Activated CD4-positive, alpha-beta T cell treated with anti-CD3 and anti-CD28 coated beads for 48 hours (primary cell): ENCODE measurements around the gene BCL11A.

Source experiments
- DNase-seq: peaks from one replicate; pipeline ENCODE4 v3.0.0-alpha.2; 2020

BCL11A gene

DNA sequence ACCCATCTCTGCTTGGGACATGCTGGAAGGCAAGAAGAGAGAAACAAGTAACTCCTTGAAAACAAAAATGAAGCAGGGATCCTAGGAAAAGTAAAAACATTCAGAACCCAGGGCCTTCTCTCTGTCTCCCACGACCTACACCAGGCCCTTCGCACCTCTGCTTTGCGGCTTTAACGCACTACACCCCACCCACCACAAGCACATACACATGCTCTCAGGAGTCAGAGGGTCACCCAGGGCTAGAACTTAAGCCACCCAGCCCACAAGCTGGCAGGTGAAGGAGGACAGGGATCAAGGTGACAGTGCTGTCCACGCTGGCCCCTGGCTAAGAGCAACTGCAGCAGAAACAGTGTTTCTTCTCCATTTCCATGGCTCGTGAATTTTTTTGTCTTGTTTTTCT is 72.2 kb downstream of the BCL11A start:
- no peak for DNase-seq

DNA sequence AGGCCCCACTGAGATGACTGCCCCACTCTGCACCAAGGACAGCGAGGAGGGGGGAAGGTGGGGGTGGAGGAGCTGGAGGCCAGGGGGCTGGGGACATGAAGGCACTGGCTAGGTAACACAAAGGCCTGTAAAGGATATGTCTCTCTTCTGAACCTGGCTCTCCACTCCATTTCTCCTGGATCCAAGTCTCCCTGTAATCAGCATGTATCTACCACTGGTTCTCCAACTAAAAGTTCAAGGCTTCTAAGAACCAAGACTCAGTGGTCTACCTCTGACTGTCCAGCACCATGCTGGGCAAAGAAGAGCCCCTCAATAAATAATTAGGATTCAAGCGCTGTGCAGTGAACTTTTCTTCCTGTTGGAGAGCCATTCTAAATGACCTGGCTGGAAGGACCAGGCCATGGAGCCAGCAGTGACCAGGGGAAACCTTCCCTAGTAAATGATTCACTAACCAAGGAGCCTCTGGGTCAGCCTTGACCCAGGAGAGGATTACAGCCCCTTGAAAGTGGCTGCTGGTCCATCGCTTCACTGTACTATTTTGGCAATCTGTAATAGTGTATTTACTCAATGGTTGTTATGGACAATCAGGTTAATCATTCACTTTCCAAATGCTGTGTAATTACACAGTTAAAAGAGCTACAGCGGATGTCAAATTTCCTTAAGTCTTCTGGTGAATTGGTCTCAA is 73.2 kb downstream of the BCL11A start:
- DNase-seq: no peak

DNA sequence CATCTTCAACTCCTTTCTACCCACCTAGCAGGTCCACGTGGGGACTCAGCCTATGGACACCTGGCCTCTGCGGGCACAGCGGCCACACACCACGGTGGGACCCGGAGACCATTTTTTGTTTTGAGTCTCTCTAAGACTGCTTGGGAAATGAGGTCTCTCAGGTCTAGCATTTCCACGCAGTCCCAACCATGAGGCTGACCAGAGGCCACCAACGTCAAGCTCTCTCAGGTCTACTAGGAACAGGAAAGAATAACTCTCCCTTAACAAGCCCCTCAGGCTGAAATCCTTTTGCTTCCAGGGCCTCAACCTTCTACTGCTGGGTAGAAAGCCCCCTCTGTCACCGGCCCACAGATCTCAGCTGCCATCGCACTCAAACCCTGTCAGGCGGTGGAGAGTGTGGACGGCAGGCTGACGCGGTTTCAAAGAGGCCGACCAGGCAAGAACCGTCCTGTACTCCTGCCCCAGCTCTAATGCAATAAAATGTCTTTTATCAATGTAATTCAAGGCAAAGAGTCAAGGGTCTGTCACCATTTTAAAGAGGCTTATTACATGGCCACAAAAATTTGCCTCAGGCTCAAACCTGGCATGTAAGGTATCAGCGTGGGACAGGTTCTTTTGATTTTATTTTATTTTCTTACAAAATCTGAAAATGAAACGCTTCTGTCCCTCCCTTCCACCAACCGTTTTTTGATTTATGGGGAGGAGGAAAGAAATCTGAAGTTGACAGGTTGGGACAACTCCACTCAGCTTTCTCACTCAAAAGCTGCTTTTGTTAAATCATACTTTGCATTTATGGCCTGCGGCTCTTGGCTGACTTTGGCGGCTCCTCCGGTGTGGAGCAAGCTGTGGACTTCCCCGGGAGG is 74.0 kb downstream of the BCL11A start:
- DNase-seq: no peak

DNA sequence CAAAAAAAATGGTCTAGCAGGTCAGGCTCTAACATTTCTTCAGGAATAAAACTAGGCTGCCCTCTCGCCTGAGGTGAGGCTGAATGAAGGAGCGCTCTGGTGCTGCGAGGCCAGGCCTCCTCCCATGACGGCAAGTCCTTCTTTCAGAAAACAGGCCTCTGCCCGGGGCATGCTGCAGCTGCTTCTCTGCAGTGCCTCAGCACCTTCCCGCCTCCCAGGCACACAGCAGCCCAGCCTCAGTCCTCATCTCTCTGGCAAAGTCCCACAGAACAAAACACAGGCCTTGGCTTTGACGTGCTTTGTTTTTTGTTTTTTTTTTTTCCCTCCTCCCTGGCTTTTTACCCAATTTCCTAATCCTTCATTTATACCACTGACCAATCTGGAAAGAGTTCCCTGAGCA is 74.8 kb downstream of the BCL11A start:
- DNase-seq: no peak

DNA sequence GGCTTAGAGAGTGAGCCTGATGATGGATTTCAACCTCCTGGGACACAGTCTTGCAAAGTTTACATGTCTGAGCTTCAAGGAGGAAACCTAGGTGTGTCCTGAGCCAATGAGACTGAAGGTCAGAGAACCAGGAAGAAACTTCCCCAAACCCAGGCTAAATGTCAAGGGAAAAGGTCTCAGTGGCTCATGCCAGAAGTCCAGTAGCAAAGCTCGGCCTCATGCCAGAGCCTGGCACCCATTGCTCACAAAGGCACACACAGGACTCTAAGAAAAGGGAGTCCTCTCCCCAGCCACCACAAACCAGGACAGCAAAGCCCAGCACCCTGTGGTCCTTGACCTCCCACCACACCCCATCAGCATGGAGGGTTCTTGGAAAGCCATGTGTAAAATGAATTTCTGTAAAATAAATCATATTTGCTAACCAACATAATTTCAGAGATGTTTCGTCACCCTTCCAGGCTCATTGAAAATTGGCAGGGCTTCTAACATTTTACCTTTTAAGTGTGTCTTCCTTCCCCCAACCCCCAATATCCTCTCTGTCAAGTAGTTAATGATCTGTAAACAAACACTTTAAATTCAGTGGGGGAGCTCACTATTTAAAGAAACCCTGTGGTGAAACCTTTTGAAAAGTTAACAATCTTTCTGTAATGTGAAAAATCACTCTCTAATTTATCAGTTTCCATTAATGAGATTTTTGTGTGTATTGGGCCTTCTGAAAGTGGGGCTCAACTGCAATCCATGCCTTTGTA is 77.1 kb downstream of the BCL11A start:
- no peak for DNase-seq

DNA sequence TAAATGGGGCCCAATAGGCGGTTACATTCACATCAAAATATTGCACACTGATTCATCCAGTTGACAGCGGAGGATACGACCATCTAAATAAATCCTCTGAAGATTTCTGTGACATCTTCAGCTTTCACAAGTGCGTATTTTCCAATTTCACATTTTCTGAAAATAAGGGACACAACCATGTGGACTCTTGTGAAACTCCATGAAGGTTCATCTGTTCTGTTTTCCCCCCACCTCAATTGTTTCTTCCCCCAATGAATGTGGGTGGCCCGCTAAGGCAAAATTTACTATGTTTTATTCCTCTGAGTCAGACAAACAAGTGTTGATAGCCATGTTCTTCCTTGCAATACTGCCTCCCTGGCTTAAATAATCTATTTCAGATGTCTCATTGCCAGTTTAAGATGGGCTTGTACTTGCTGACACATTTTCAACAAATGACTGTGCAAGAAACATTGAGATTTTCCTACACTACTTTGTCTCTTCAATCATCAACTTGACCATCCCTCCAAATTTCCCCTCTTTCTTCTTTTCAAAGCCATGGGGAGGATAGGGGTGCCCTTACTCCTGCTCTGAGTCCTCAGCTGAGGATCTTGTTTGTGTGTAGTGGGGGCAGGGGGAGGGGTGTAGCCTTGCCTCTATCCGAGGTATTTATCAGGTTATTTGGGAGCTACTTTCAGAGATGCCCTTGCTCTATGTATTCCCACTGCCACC is 78.2 kb downstream of the BCL11A start:
- DNase-seq: no peak

DNA sequence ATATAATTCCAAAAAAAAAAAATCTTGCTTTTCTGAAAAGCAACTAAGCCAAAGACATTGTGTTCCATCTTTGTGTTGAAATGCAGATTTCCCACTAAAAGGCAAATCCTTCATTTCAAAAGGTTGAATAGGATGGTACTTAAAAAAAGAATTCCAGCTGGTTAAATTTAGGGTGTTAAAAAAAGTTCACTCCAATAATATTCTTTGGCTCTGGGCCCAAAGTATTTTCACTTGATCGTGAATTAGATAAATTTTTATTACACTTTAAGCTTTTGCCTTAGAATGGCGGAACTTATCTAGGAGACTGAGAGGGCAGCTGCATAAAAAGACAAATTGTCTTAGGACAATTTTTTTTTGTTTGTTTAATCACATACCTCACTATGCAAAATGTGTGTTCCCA is 79.2 kb downstream of the BCL11A start:
- no peak for DNase-seq

DNA sequence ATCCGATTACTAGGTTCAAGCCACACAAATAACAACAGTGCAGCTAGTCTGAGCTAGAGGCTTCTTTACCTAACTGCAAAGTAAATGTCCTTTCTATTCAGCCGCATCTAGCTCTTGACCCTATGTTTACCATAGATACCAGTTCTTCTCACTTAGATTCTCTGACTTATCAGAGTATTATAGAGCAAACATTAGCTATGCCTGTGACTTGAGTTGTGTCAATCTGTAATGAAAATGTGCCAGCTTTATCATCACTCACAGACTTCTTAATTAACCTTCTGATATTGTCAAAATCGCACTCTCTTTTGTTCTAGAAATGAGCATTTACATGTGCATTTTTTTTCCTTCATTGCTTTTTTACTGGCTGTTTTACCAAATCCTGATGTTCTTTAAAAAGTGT is 79.9 kb downstream of the BCL11A start:
- DNase-seq: no peak

DNA sequence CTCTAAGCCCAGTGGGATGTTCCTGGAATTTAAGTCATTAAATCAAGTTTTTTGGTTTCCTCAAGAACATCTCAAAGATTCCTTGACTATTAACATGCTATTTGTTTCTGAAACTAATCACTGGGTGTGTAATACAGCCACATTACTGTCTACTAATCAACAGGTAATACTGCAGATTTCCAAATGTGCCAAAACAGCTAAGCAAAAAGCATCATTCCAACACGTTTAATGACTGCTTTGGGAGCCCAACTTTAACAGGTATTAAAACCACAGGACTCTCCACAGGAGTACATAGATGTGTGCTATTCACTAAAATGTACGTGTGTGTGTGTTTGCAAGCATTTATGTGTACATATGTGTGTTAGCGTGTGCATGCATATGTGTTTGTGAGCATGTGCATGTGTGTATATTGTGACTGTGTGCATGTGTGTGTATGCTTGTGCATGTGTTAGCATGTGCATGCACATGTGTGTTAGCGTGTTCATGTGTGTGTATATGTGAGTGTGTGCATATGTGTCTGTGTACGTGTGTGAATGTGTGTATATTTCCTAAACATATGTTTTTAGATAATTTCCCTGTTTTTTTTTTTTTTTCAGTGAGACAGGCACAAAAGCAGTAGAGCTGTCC is 80.7 kb downstream of the BCL11A start:
- DNase-seq: no peak

DNA sequence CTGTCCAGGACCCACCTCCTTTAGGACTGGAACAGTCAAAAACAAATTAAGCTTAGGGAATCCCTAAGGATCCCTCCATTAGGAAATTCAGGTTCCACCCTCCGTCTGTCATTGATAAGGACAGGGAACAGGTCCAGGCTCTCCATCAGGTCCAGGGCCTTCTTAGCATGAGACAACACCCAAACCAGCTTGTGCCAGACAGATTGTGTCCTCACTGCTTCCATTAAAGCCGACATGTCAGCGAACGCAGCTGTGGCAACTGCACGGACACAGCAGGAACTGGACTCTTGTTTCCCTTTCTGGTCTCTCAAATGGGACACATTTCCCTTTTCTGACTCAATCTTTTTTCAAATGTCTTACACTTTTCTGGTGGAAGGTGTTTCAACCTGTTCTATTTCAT is 81.4 kb downstream of the BCL11A start:
- no peak for DNase-seq

DNA sequence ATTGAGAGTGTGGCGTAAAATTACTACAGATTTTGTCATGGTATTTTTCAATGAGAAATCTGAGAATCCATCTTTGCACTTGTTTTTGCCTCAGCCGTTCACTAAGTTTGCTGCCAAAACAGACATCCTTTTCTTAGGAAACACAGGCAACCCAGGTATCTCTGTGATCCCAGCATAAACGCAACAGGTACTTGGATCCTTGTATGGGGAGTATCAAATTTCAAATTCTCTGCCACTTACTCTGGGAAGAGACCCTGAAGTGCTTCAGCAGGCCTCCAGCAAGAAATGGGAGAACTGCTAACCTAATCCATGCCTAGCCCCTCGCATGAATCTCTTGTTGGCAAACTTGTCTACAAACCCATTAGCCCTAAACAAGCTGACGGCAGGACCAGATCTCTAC is 83.1 kb downstream of the BCL11A start:
- DNase-seq: no peak

DNA sequence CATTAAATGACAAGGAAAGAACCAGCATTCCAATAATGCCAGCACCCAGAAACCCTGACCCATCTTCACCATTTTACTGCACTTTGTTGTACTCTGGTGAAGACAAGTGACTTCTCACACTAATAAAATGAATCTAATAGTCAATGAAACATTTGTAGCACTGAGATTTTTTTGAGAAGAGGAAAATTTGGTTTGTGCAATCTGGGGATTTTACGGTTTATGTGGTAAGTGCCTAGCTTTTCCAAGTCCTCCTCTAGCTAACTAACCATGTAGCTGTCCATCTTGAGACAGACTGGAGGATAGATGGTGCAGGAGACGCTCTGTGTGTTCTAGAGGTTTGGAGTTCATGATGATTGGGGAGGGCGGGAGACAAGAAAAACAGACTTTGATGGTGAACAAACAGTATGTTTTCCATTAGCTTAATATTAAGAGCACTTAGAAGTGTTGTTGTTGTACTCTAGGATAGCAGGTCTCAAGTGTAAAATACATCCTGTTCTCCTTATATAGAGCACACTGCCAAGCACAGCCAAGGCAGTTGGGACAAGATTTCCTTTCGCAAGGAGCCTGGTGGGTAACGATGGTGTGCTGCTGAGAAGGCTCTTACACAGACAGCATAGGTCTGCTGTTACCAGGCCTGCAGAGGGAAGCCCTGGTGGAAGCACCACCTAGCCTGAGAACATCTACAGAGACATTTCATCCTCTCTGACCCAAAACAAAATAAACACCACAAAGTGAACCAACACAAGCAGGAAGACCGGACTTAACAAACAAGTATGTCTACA is 83.7 kb downstream of the BCL11A start:
- no peak for DNase-seq

DNA sequence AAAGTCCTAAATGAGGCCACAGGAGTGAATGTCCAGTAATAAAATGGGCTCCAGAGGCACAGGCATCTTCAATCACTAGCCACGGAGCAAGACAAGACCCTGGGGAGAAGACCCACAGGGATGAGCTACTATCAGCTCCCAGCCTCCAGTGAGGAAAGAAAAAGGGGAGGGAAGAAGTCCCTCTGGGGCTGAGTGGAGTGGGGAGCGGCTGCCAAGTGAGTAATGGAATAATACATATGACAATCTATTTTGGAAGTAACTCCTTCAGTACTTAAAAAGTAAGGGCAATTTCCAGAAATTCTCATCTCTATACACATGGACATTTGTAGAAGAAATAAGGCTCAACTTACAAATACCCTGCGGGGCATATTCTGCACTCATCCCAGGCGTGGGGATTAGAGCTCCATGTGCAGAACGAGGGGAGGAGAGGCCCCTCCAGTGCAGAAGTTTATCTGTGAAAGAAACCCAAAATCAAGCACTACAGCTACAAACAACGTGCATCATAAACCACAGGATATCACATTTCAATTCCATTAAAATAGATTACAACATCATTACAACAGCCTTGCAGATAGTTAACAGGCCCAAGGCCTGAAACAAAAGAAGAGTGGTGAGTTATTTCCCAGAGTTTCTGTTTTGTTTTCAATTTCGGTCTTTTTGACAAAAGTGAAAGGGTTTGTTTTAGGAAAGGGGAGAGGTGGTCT is 84.9 kb downstream of the BCL11A start:
- no peak for DNase-seq

DNA sequence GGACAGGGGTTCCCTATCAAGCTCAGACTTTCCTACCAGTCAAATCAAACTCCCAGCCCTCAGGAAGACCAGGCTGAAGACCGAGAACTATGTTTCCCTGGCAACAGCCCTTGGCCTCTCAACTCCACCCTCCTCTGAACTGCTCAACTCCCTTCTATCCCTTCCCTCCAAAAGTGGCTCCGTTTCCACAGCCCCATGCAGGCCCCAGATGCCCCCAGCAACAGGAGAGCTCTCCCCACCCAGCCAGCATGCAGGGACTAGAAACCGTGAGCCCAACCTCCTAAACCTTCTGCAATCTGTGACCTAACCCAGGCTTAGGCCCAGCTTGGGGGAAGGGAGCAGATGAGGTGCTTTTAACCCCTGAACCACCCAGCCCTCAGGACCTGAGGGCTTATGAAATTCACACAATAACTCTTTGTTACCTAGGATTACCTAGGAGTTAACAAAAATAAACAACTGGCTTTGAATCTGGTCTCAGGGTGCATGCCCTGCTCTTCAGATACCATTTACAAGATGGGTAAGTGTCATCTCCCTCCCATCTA is 87.2 kb downstream of the BCL11A start:
- no peak for DNase-seq

DNA sequence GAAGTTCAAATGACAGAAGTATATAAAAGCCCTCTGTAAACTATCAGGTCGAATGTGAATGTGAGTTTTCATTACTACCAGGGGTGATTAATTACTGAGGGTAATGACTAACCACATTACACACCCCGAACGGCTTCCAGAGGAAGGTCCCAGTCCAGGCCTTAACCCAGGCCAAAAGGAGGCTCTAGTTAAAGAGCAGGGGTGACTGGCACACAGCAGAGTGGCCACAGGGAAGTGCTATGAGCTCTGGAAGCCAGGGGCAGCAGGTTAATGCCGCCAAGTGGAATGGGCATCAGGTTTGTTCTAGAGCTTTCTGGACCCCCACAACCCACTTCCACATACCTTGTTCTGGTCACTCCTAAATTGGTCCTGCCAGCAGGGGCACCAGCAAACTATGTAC is 87.7 kb downstream of the BCL11A start:
- no peak for DNase-seq

DNA sequence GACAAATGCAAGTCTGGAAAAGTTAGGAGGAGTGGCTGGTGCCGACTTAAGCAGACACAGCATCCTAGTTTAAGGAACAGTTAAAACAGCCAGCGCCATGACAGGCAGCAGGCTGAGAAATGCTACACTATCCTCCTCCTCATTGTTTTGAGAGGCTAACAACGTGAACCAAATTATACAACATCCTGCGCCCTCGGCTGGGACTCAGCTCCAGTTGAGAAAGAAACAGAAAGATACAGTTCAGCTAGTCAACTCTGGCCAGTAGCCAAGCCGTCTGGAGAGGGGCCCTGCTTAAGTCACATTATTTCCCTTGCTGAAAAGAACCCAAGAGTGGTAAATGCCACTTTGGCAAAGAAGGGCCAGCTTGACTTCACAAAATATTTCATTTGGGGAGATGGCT is 90.2 kb downstream of the BCL11A start:
- no peak for DNase-seq

DNA sequence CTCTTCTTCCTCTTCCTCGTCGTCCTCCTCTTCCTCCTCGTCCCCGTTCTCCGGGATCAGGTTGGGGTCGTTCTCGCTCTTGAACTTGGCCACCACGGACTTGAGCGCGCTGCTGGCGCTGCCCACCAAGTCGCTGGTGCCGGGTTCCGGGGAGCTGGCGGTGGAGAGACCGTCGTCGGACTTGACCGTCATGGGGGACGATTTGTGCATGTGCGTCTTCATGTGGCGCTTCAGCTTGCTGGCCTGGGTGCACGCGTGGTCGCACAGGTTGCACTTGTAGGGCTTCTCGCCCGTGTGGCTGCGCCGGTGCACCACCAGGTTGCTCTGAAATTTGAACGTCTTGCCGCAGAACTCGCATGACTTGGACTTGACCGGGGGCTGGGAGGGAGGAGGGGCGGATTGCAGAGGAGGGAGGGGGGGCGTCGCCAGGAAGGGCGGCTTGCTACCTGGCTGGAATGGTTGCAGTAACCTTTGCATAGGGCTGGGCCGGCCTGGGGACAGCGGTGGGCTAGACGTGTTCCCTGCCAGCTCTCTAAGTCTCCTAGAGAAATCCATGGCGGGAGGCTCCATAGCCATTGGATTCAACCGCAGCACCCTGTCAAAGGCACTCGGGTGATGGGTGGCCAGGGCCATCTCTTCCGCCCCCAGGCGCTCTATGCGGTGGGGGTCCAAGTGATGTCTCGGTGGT is 91.9 kb downstream of the BCL11A start:
- DNase-seq: no peak

DNA sequence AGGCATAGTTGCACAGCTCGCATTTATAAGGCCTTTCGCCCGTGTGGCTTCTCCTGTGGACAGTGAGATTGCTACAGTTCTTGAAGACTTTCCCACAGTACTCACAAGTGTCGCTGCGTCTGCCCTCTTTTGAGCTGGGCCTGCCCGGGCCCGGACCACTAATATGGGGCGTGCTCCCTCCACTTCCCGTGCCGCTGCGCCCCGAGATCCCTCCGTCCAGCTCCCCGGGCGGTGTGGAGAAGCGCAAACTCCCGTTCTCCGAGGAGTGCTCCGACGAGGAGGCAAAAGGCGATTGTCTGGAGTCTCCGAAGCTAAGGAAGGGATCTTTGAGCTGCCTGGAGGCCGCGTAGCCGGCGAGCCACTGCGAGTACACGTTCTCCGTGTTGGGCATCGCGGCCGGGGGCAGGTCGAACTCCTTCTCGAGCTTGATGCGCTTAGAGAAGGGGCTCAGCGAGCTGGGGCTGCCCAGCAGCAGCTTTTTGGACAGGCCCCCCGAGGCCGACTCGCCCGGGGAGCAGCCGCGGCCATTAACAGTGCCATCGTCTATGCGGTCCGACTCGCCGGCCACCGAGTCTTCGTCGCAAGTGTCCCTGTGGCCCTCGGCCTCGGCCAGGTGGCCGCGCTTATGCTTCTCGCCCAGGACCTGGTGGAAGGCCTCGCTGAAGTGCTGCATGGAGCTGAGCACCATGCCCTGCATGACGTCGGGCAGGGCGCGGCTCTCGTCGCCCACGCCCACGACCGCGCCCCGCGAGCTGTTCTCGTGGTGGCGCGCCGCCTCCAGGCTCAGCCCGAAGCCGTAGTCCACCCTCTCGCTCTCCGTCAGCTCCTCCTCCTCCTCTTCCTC is 92.7 kb downstream of the BCL11A start:
- no peak for DNase-seq

DNA sequence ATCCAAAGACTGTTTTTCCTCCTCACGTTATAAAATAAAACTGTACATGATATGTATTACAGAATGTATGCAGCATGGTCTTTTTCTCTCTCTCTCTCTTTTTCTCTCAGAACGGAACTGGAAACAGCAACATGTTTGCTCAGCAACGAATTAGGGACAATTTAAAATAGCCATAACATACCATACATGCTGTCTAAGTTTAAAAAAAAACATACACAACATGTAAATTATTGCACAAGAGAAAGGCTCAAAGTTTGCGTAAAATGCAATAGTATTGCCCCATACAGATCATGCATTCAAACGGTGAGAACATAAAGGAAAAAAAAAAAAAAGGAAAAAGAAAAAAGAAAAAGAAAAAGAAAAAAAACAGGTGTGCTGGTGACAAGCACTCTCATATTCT is 93.6 kb downstream of the BCL11A start:
- DNase-seq: no peak
